ENCODE measurements around the gene FGB. TPM values are rescaled to one million over a fixed set of nuclear protein-coding genes. Genes with fewer than 3 reads are reported as not detected.
"Not testable (repeated sequence)": the region's sequence is repeated elsewhere in the genome, so short reads cannot be mapped to it uniquely, and the experiment has no call there.

The FGB gene
- total RNA-seq, 1 experiment from 2014 or later, result not detected

DNA sequence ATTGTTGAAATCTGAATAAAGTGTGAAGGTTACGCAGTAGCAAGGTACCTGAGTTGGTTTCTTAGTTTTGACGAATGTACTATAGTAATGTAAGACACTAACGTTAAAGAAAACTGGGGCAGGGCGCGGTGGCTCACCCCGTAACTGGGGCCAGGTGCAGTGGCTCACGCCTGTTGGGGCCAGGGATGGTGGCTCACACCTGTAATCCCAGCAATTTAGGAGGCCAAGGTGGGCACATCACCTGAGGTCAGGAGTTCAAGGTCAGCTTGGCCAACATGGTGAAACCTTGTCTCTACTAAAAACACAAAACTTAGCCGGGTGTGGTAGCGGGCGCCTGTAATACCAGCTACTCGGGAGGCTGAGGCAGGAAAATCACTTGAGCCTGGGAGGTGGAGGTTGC lies 34.5 kb downstream of the FGB start:
- DNase-seq (ENCODE audit: low spot score), result not testable (repeated sequence)

DNA sequence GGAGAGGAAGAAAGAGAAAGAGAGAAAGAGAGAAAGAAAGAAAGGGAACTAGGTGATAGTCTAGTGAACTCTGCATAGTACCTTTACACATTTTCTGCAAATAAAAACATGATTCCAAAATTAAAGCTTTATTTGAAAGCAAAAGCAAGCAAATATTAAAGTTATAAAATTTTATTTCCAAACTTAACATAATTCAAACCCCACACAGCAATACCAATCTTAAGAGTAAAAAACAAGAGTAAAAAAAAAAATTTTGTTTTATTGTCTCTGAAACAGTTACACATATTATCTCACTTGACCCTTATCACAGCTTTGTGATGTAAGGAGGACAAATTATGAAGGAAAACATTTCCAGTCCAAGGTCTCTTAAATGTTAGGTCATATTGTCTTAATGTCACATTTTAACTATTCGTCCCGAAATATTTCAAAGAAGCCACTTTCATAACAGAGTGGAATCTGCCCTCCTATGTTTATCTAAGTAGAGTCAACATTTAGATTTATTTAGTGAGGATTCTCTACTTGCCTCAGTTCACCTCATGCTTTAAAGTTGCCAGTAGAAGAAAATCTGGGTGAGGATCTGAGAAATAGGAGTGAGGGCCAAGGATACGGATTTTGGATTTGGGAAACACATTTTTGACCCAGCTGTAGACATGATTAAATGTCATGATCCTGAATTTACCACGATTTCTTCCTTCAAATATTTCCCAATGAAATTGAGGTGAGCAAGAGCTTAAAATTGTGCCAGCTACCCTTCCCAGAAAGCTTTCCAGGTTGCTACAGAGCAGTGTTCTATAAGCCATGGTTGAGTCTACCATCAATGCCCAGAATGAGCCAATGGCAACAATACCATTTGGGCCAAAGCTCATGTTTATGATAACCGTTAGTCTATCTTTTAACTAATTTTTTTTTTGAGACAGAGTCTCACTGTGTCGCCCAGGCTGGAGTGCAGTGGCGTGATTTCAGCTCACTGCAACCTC lies 35.3 kb downstream of the FGB start:
- DNase-seq (ENCODE audit: low spot score), result no peak

DNA sequence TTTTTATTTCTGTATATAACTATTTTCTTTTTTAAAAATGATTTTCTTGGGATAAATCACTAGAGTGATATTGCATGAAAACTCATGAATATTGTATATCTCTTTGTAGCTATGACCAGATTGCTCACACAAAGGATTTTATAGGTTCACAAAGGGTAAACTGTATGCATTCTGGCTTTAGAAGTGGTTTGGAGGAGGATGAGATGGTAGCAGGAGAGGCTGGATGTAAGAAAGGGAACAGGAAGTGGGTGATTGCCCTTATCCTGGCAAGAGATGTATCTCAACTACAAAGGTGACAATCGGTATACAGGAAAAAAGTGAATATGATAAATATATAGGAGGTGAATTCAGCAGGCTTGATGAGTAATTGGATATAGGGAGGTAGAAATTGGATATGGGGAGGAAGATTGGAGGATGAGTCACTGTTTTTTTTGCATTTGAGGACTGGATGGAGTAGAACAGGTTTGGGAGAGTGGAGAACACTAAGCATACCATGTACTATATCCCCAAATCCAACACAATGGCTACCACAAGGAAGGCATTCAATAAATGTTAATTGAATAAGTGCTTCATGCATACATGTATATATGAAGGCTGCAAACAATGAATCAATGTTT lies 39.7 kb downstream of the FGB start:
- DNase-seq (ENCODE audit: low spot score), result no peak

DNA sequence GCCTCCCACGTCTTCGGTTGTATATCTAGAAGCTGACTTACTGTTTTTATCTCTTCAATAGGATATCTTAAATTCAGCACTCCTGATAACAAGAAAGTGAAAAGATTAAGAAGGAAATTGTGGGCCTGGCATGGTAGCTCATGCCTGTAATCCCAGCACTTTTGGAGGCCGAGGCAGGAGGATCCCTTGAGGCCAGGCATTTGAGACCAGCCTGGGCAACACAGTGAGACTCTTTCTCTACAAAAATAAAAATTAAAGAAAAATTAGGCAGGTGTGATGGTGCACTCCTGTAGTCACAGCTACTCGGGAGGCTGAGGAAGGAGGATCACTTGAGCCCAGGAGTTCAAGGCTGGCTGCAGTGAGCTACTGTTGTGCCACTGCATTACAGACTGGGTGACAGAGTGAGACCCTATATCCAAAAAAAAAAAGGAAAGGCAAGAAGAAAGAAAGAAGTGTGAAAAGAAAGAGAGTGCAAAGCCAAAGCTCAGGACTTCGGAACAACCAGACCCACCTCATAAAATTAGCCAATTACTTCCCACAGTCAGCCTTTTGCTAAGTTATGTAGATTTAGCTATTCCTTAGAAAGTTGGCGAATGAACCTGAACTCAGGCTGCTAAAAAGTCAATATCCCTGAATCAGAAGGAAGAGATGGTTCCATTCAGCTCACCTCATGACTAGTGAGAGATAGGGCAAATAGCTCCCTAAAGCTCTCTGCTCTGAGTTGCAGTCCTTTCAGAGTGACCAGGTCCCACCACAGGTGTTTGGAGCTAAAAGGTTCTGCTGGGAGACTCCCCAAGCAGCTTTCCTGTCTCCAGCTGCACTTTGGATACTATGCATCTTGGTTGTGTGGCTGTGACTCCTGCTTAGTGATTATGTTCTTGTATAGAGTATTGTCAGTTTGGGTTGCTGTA lies 40.5 kb downstream of the FGB start:
- no peak for DNase-seq (ENCODE audit: low spot score)

DNA sequence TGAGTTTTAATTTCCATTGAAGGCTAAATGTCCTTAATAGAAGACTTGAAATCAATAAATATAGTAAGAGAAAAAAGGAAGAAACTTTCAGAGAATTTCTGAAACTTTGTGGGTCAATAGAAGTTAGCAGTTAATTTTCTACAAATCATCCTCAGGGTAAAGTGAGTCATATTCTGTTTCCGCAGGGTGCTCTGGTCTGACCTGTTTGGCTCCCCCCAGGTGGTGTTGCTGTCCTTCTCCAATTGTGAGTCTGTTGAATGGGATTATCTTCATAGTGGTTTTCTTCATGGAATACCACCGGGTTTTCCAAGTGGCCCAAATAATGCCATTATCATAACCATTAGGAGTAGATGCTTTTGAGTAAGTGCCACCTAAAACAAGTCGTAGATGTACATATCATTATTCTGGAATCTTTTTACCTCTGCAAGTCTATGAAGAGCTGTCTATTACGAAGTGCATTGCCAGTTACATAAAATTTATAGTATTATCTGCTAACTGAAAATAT lies 41.9 kb downstream of the FGB start:
- DNase-seq (ENCODE audit: low spot score), result no peak

DNA sequence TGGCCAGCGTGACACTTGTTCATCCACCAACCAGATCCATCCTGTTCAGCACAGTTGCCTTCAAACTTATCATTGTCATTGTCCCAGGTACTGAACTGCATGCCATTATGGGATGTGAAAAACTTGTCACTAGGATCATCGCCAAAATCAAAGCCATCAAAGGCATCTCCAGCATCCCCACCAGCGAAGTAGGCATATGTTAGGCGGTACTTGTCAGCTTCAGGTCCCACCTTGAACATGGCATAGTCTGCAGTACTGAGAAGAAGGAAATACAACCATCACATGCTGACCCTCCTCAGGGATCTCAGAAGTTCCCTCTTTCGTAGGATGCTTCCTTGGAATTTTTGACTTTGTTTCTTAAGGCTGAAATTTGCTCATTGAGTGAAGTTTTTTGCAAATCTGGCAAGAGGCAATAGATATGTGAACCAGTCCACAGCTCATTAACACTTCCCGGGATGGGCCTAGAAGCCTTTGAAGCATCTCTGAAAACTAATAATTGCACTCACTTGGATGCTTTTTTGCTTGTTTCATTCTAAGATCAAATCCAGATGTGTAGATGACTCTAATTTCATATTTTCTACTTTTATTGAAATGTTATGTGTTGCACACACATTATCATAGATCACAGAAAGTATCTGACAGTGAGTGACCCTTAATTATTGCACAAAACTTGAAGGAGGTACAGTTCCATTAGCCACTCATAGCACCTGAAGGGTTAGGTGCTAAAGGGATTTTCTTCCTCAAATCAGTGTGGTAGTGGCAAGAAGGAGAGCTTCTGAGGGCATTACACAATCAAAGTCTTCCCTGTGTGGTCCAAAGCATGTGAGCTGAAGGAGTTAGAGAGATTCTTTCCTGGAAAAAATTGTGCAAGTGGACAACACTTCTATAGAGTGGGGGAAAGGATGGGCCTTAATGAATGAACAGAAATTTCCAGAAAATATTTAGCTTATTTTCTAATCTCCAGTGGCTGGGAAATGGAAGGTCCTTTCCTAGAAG lies 44.2 kb downstream of the FGB start:
- no peak for DNase-seq (ENCODE audit: low spot score)

DNA sequence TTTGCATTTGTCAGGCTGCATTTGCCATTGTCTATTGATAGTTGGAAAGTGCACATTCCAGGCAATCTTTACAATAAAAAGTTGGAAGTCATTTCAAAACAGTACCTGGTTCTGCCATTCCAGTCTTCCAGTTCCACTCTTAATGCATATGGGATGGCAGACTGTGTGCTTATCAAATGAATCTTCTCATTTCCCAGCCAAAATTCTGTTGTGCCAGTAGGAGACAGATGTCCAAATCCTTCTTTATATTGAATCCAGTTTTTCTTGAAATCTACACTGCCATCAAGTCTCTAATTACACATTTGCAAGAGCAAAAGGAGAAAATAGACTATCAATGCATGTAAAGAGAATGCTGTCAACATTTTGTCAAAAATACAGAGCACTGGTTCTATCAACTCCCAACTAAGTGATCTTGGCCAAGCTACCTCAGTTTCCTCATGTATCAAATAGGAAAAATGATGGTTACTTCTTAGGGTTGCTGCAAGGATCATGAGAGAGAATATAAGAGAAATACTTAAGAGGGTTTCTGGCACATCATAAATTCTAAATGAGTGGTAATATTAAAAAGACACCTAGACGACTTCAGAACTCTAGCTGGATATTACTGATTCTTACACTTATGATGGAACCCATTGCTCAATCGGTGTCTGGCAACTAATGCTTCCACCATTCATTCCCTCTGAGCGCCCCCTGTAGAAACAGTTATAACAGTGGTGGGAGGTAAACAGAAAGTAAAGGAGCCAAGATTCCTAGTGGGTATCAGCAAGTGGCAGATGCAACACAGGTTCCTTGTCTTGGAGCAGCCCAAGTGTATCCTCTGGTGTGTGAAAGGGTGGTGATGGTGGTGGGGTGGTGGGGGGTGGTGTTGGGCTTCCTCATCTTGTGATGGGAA lies 45.8 kb downstream of the FGB start:
- DNase-seq (ENCODE audit: low spot score), result no peak

DNA sequence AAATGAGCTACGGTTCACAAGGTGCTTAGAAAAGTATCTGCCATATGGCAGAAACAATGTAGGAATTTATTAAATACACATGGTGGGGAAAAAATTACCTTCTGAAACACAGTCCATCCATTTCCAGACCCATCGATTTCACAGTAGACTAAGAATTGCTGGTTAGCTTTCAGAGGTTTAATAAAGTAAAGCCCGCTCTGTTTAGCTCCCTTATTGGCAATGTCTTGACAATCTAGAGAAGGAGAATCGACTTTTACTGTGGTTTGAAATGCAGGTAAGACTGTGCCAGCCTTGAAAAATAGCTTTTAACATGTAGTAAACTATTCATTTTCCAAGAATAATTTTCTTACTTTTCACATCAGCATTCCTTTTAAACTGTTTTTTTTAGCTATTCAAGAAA lies 46.7 kb downstream of the FGB start:
- no peak for DNase-seq (ENCODE audit: low spot score)

DNA sequence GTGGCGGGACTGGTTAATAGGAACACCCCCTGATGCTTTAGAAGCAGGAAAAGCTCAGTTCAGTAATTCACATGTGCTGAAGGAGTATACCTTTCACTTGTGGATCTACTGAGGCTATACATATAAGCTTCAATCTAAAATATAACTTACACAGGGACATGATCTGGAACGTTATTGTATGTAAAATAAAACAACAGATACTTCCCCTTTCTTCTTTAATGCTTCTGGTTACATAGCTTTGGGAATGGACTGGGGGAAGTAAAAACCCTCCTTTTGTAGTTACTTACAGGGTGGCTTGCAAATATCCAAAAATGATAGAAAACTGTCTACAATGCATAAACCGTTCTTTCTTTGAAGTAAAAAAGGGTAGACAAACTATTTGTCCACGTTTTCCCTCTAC lies 47.8 kb downstream of the FGB start:
- DNase-seq (ENCODE audit: low spot score), result no peak

DNA sequence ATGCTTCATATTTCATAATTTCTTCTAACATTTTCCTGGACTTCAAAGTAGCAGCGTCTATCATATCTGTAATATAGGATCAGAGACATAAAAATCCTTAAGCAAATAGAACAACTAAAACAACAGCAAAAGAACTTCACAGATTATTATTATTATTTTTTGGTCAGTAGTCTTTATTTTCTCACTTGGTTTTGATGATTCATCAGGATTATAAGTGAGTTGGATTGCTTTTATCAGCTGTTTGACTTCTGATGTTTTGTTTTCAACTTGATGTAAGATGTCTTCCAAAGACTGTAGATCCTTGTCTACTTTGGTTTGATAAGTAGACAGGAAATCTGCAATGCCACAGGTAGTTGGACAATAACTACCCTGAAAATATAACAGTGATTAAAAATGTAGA lies 49.0 kb downstream of the FGB start:
- no peak for DNase-seq (ENCODE audit: low spot score)

DNA sequence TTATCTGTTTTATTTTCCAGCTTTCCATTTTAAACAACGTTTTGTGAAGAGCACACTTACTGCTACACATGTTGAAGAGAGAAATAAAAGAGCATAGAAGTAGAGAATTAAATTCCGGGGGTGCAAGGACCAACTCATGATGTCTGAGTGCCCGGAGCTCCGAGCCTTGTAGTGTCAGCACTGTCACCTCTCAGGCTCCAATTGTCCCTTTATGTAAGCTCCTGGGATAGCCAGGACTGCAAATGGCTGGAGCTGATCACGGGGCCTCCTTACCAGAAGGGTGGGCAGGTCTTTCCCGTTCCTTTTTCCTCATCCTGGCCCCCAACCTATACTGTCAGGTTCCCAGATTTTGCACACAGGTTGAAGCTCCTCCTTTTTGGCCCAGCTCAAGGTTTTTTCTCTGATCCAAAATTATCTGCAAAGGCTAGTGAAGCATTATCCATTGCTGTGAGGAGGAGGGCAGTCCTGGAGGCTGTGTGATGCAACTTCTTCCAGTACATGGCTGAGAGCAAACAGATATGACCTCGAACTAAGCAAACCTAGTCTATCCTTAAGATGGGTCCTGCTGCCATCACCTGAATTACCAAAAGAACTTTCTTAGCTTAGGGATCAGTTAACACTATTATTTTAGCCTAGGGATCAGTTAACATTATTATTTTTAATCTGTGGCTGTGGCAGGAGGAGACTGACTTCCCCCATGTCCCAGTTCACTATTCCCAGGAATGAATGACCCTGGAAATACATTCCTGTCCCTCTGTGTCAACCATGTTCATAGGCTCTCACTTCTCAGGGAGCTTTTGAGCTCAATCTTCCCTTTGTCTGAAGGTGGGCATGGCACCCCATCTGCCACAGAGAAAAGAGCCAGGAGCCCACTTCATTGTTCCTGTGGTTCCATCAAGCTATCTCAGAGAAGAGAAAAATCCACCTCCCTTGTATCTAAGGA lies 49.9 kb downstream of the FGB start, which contains the start of gene FGG:
TSS of gene FGG (minus strand) at position 185 of the 943 bp plus-strand sequence. CDS start at position 138, 47 bp downstream.
- DNase-seq (ENCODE audit: low spot score), result no peak

DNA sequence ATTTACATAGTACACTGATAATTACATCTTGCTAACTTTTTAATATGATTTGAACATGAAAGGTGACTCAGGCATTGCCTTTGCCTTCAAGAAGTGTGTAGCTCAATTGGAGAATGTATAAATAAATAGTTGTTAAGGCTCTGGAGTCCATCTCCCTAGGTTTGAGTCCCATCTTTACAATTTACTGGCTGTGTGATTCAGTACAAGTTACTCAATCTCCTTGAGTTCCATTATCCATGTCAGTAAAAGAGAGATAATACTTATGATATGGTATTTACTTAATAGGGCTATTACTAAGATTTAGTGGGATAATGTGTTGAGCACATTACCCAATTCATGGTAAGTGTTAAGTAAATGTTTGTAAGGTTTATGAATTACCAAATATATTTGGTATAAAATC lies 51.5 kb downstream of the FGB start:
- no peak for DNase-seq (ENCODE audit: low spot score)

DNA sequence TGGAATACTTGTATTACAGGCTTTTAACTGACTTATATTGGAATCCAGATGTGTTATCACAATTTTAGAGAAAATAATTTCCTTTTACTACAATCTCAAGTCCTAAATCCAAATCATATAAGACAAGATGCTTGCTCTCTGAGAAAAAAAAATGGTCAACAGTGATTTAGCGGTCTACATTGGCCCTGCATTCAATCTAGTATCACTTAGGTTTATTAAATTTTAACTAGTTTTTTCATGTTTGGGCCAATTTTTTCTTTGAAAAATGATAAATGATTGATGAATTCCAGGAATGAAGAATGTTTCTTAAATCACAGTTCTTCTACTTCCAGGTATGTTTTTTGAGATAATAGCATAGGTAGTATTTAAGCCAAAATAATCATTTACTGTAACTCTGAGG lies 52.4 kb downstream of the FGB start:
- no peak for DNase-seq (ENCODE audit: low spot score)

DNA sequence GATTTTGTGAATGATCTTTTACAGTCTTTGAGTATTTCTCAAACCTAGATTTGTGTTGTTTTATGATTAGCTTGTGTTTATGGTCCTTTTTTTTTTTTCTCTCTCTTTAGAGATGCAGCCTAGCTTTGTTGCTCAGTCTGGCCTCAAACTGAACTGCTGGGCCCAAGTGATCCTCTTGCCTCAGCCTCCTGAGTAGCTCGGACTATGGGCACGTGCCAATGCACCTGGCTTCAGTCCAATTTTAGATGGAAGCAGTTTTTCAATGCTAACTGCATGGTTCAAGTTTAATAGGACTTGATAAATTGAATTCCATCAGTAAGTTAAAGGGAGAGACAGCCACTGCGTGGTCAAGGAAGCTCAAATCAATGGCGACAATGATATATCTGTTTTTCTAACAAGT lies 53.5 kb downstream of the FGB start:
- no peak for DNase-seq (ENCODE audit: low spot score)

DNA sequence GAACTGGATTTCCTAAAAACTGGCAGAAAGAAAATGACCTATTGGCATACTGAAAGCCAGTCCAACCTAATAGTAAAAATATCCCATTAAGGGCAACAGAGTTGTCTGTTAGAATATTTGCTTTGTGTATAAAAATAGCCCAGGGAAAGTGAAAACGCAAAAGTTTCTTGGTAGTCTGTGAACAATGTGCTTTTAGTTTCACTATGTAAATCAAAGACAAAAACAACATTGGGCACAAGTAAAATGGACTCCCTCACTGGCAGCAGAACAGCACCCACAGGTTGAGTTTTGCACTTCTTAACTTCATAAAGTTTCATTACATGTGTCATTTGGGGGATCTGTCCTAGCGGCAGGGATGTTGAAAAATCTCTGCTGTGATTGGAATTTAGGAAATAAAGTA lies 53.9 kb downstream of the FGB start:
- no peak for DNase-seq (ENCODE audit: low spot score)

DNA sequence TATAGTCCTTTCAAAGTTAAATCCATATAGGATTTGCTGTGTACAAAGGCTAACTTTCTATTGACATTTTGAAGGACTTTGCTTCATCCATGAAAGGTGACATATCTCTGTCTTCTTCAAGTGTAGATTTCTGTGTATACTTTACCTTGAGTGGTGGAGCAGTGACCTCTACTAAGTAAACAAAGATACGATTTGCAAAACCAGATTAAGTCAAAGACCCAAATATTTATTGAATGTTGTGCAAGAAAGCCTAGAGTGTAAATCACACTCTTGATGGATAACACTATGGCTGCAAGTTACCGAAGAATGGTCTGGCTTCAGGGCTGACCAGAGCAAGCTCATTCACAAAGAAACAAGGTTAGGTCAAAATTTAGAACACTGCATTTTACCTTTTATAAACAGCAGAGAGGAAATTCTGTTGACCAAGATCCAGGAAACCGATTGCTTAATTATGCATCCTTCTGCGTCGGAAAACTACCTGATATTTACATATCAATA lies 55.1 kb downstream of the FGB start:
- DNase-seq (ENCODE audit: low spot score), result no peak

DNA sequence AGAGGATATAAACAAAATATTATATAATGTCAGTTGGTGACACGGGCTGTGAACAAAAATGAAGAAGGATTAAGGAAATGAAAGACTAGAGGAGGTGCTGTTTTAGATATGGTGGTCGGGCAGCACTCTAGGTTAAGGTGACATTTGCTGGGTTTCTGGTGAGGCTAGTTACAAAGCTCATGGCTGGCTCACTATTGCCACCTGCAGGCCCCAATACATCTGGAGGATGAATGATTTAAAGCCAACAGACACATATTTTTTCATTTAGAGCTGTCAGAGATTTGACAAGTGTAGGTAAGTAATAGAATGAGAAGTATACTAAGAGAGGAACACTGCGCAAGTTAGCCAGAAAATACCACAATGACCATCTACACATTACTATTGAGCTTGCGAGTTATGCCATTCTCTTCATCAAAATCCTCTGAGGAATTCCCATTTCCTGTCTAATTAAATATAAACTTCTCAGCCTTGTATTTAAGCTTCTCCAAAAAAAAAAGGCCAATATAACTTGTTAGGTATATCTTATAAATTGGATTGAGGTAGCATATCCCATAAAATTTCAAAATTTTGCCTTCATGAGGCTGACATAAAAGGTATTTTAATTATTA lies 56.0 kb downstream of the FGB start:
- peak; percentile 25 for DNase-seq (ENCODE audit: low spot score)

DNA sequence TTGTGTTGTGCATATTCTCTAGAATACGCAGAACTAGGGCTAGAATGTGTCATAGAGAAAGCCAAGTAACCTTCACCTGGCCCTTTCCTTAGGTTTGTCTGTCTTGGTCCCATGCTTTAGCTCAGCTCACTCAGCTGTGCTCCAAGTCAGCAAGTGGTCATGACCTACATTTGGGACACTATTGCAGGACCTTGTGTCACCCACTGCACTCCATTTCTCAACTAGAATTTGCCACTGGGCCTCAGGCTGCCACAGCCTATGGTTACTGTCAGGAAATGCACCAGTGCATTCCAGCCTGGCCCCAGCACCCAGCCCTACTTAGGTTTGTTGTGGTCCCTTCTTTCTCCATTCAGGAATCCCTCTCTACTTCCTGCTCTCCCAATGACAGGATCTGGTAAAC lies 57.3 kb downstream of the FGB start:
- no peak for DNase-seq (ENCODE audit: low spot score)

Measured in A172 (cell line).